Measurements from ENCODE around the gene CARMIL1.

DNA sequence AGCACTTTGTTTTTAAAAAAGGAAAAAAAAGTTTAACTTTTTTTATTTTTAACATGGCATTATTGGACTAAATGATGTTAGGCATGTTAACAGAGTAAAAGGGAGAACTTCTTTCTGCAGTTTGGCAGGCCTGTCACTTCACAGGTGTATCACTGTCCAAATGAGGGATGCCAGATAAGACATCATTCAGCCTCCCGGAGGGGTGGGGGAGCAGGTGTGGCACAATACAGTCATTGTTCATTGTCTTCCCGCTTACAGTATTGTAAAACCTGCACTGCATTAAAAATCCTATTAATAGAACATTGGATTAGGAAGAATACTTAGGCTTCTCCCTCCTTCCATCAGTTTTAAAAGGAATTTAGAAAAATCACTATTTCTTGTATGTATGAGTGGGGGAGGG, 80.7 kb downstream of the CARMIL1 start:
- TF ChIP-seq, protein P1, sequence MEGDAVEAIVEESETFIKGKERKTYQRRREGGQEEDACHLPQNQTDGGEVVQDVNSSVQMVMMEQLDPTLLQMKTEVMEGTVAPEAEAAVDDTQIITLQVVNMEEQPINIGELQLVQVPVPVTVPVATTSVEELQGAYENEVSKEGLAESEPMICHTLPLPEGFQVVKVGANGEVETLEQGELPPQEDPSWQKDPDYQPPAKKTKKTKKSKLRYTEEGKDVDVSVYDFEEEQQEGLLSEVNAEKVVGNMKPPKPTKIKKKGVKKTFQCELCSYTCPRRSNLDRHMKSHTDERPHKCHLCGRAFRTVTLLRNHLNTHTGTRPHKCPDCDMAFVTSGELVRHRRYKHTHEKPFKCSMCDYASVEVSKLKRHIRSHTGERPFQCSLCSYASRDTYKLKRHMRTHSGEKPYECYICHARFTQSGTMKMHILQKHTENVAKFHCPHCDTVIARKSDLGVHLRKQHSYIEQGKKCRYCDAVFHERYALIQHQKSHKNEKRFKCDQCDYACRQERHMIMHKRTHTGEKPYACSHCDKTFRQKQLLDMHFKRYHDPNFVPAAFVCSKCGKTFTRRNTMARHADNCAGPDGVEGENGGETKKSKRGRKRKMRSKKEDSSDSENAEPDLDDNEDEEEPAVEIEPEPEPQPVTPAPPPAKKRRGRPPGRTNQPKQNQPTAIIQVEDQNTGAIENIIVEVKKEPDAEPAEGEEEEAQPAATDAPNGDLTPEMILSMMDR (IDR thresholded peaks at IDR 0.05), result no peak
- TF ChIP-seq POLR2A (IDR thresholded peaks at IDR 0.05), result no peak
- TF ChIP-seq POLR2AphosphoS5 (IDR thresholded peaks at IDR 0.05; ENCODE audit: insufficient read depth in 1 of 2, low read depth in 1 of 2), result no peak
